Right lobe of liver (tissue), 6 donors: Measurements from ENCODE around the gene CCSER1. TPM values are rescaled to one million over a fixed set of nuclear protein-coding genes. Genes with fewer than 3 reads are reported as not detected.

Experiments used
- ATAC-seq, 4 donors: fragments of 200-7000 bp; cut with Tn5 transposase; one replicate each; pipeline ENCODE4 v1.9.1; 2020; ENCODE audit warnings: mild to moderate bottlenecking in 4 of 4, moderate library complexity in 4 of 4
- DNase-seq, 3 donors: peaks; one replicate each; pipeline ENCODE4 v3.0.0-alpha.2; 2020
- H3K27ac ChIP-seq, 3 donors: fragments of 200-600 bp; one replicate each; pipeline ENCODE4 v1.8.0; 2022
- H3K27me3 ChIP-seq, 2 donors: fragments of 200-600 bp; one replicate each; pipeline ENCODE4 v1.8.0; 2022
- H3K36me3 ChIP-seq, 4 donors: fragments of 200-600 bp; sonication (generic) in 1 of 4; one replicate each; pipeline versions ENCODE4 v1.5.1 to v1.8.0; 2017 to 2022; ENCODE audit warnings: control low read depth in 1 of 4
- H3K4me1 ChIP-seq, 4 donors: fragments of 200-600 bp; sonication (generic) in 1 of 4; one replicate each; pipeline versions ENCODE4 v1.5.1 to v1.8.0; 2017 to 2022; ENCODE audit warnings: control low read depth in 1 of 4
- H3K4me3 ChIP-seq, 3 donors: fragments of 200-600 bp; one replicate each; pipeline ENCODE4 v1.8.0; 2022
- H3K9me3 ChIP-seq, 4 donors: fragments of 200-600 bp; sonication (generic) in 1 of 4; one replicate each; pipeline versions ENCODE4 v1.5.1 to v1.8.0; 2017 to 2022; ENCODE audit warnings: control low read depth in 1 of 4
- CTCF ChIP-seq, 4 donors: fragments of 200-600 bp in 3 of 4; fragments of 450-650 bp in 1 of 4; IDR thresholded peaks; one replicate each; pipeline versions ENCODE4 v1.5.1 to v1.8.0; 2016 to 2022; ENCODE audit warnings: antibody characterized with exemption in 4 of 4, mild to moderate bottlenecking in 2 of 4
- POLR2A ChIP-seq: fragments of 450-650 bp; IDR thresholded peaks from one replicate; pipeline ENCODE4 v1.6.1; 2017; ENCODE audit warnings: antibody characterized with exemption, mild to moderate bottlenecking
- WGBS: methylation state at CpG from one replicate; pipeline ENCODE4 v1.1.6; 2018; ENCODE audit warnings: low coverage, low lambda C conversion rate; ENCODE audit not compliant: insufficient coverage; ENCODE audit errors: missing lambda C conversion rate; 5-methylcytosine and 5-hydroxymethylcytosine counted together
- intact Hi-C, 2 donors: fragments of 100-400 bp; cut with DNase I; formaldehyde crosslinking; loops; one replicate each; pipeline versions ENCODE4 v1.11.2 to v1.14.1; 2022
- total RNA-seq, 6 experiments: library from RNA; depleted of rRNA in 2 of 6; stranded (reverse); fragments of >200 nt in 2 of 6; fragmentation: NEBNext Ultra II Directional in 3 of 6; extraction: Animal tissue kit (Norgen Biotek cat#: 25700) in 3 of 6; gene quantifications; one replicate each; pipeline versions ENCODE4 v1.1.0 to v1.2.4, GENCODE V29; 2016 to 2023
- donor health status: DM: no; HTN: yes; CAD: no.
- donor health status: DM: no; HTN: no; CAD: no.
- donor health status: DM: no; HTN: no; CAD: no.
- donor health status: DM: no; HTN: yes; CAD: no.
- donor health status: DM: no; HTN: yes; CAD: no.

Gene CCSER1
- total RNA-seq, 6 experiments from 2014 or later = 0.15 to 1.00 (median 0.65) TPM

GRCh38 chr4:90207887-90208454 lies 80.8 kb downstream of the CCSER1 start:
- intact Hi-C loops = no loop called here
- WGBS = no CpG with 5 or more reads among the region's 10 CpGs
- no peaks in the 10 kb centered on the region for H3K9me3 ChIP-seq
- H3K27ac ChIP-seq = no peak overlapping the region
- no peak overlapping the region for H3K4me3 ChIP-seq
- no peaks in the 10 kb centered on the region for H3K4me1 ChIP-seq
- no peak for DNase-seq
- no peak for ATAC-seq
- no peaks in the 10 kb centered on the region for H3K27me3 ChIP-seq
- no peaks in the 10 kb centered on the region for H3K36me3 ChIP-seq
- TF ChIP-seq POLR2A (no peak), CTCF (IDR thresholded peaks at IDR 0.05) (no peak)

DNA sequence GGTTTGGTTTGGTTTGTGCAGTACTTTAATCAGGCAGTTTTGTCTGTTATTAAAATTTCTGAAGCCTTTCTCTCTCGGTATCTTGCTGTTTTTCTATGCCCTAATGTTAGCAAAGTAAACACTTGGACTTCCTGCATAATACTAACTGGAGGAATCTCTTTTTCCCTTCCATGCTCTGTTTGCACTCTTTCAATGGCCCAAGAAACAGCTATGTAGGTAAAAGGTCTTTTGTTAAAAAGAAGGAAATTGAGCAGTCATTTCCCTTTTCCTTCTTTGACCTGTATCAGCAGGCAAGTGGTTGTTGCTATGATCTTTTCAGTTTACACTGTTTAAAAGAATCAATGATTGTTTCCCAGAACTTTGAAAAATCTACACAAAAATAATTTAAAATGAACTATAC lies 82.7 kb downstream of the CCSER1 start:
- 8% methylated on average over 1 of the region's 1 CpG for WGBS
- ATAC-seq (peak; percentile 43 to 75 (median 65)), DNase-seq (no peak)
- Histone ChIP-seq H3K4me1 (no peaks in the 10 kb centered on the region), H3K4me3 (no peak overlapping the region), H3K36me3 (no peaks in the 10 kb centered on the region), H3K9me3 (no peaks in the 10 kb centered on the region), H3K27ac (peak overlapping the region in 1 of 3 donors; percentile 23), H3K27me3 (no peaks in the 10 kb centered on the region)
- intact Hi-C loops = no loop called here
- no peak for TF ChIP-seq POLR2A
- no peak for TF ChIP-seq CTCF (IDR thresholded peaks at IDR 0.05)

DNA sequence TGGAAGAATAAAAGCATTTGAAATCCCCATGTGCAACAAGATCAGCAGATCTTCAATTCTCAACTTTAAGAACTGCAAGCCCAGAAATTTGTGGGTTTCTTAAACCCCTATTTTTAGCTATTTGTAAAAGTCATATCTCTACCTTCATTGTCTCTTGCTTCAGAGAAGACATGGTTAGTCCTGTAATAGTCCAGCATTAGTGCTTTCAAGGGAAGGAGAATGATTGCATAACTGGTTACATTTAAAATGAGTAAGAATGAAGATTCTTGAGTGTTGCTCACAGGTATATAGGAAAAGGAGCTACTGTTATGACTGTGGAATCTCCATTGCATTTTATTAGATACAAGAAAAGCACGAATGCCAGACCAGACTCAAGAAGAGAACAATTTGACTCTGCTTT lies 84.0 kb downstream of the CCSER1 start:
- Histone ChIP-seq H3K4me3 (no peak overlapping the region), H3K27me3 (no peaks in the 10 kb centered on the region), H3K27ac (no peak overlapping the region), H3K9me3 (no peaks in the 10 kb centered on the region), H3K36me3 (no peaks in the 10 kb centered on the region), H3K4me1 (no peaks in the 10 kb centered on the region)
- 25% methylated on average over 1 of the region's 1 CpG for WGBS
- TF ChIP-seq POLR2A (no peak), CTCF (IDR thresholded peaks at IDR 0.05) (no peak)
- ATAC-seq (no peak), DNase-seq (no peak)
- intact Hi-C loops = no loop called here

GRCh38 chr4:90215286-90215685 lies 88.1 kb downstream of the CCSER1 start:
- TF ChIP-seq POLR2A (no peak), CTCF (IDR thresholded peaks at IDR 0.05) (no peak)
- 4% methylated on average over 1 of the region's 1 CpG for WGBS
- ATAC-seq (no peak), DNase-seq (no peak)
- Histone ChIP-seq H3K9me3 (no peaks in the 10 kb centered on the region), H3K4me3 (no peak overlapping the region), H3K4me1 (no peaks in the 10 kb centered on the region), H3K27me3 (no peaks in the 10 kb centered on the region), H3K36me3 (no peaks in the 10 kb centered on the region), H3K27ac (no peak overlapping the region)
- intact Hi-C loops = no loop called here

GRCh38 chr4:90219822-90220221 lies 92.6 kb downstream of the CCSER1 start:
- ATAC-seq (no peak), DNase-seq (no peak)
- Histone ChIP-seq H3K4me3 (no peak overlapping the region), H3K9me3 (no peaks in the 10 kb centered on the region), H3K27me3 (no peaks in the 10 kb centered on the region), H3K27ac (no peak overlapping the region), H3K4me1 (no peaks in the 10 kb centered on the region), H3K36me3 (no peaks in the 10 kb centered on the region)
- TF ChIP-seq POLR2A (no peak), CTCF (IDR thresholded peaks at IDR 0.05) (no peak)
- 53% methylated on average over 3 of the region's 3 CpGs for WGBS
- intact Hi-C loops = no loop called here
